ENCODE measurements around the gene COL18A1.
"Not testable (repeated sequence)": the region's sequence is repeated elsewhere in the genome, so short reads cannot be mapped to it uniquely, and the experiment has no call there.

COL18A1 gene

DNA sequence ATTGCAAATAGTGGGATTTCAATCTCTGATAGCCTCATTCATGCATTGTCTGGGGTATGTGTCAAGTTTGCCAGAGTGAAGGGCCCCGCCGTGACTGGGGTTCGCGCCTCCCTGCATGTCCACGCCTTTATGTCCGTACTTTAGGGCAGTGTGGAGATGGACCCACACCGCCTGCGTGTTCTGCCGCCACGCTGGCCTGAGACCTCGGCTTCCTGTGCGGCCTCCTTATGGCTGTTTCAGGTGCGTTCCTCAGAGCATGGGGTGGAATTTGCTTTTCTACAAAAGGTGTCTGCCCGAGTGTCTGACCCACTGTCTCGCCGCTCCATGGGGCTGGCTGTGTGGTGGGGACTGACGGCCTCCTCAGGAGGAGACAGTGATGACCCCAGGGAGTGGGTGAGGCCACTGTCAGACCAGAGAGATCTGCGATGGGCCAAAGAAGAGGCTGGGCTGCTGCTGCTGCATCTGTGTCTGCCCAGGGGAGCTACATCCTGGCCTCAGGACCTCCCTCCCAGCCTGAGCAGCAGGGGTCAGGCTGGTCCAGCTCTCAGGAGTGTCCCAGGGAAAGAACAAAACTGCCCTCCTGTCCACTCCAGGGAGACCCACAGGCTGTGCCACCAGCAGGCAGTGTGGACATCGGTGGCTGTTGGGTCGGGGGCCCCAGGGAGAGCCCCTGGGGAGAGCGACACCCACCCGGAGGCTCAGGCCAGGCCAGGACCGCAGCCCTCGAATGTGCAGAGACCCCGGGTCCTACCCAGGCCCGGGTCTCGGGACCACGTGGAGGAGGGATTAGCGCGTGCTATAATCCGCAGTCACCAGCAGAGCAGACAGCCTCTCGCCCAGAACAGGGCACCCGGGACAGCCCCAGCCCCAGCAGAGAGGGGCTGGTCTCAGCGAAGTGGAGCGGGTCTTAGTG lies 147.1 kb downstream of the COL18A1 start:
- no peak for DNase-seq

DNA sequence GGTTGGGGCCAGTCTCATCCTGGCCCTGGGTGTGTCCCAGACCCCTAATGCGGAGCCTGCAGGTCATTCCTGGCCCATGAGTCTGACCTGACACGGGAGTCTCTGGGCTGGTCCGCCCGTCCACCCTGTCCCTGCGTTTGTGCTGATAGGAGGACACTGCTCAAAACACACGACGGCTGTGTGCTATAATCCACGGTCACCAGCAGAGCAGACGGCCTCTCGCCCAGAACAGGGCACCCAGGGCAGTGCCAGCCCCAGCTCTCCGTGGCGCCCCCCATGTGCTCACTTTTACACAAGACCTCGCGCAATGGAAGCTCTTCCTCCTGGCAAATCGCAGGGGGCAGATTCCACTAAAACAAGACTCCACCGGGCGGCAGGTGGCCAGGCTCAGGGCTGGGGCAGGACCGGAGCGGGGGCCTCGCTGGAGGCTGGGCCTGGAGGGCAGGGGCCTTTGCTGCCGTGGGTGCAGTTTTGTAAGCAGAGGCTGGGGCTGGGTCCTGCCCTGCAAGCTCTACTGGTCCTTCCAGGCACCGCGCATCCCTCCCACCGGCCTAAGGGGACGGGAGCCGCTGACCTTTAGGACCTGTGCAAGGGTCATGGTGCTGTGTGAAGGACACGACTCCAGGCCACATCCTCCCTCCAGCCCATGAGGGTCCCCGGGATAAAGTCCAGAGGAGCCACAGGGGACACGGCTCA lies 147.9 kb downstream of the COL18A1 start:
- no peak for DNase-seq

DNA sequence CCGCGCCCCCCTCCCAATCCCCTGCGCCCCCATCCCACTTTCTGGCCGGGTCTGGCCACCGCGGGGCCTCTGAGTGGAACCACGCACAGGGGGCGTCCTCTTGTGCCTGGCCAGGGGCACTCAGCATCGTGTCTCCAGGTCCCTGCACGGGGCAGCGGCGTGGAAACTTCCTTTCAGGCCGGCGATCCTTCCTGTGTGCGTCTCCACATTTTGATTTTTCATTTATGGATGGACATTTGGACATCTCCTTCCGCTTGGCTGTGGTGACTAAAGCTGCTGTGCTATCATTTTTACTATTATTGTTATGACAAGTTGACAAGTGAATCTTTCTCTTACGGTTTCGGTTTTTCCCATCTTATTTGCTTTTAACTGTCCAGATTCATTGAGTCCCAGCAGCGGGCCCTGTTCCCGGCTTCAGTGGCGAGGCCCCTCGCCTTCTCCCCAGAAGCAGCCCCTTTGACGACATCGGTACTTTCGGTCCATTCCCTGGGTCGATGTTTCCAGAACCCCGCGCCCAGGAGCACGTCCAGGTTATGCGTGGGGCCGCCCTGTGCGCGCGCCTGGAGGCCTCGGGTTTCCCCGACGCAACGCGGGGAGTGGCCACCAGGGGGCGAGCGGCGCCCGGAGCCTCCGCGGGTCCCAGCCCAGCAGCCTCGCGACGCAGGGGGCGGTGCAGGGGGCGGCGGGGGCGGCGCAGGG lies 149.7 kb downstream of the COL18A1 start:
- DNase-seq, result peak; percentile 19

DNA sequence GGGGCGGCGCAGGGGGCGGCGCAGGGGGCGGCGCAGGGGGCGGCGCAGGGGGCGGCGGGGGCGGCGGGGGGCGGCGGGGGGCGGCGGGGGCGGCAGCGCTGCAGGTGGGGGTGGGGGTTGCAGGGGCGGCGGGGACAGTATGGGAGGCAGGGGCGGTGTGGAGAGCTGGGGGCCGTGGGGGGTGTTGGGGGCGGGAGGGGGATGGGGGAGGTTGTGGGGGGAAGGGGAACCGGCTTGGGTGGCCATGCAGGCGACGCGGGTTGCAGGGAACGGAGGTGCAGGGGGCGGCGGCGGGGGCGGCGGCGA lies 150.2 kb downstream of the COL18A1 start:
- no peak for DNase-seq

DNA sequence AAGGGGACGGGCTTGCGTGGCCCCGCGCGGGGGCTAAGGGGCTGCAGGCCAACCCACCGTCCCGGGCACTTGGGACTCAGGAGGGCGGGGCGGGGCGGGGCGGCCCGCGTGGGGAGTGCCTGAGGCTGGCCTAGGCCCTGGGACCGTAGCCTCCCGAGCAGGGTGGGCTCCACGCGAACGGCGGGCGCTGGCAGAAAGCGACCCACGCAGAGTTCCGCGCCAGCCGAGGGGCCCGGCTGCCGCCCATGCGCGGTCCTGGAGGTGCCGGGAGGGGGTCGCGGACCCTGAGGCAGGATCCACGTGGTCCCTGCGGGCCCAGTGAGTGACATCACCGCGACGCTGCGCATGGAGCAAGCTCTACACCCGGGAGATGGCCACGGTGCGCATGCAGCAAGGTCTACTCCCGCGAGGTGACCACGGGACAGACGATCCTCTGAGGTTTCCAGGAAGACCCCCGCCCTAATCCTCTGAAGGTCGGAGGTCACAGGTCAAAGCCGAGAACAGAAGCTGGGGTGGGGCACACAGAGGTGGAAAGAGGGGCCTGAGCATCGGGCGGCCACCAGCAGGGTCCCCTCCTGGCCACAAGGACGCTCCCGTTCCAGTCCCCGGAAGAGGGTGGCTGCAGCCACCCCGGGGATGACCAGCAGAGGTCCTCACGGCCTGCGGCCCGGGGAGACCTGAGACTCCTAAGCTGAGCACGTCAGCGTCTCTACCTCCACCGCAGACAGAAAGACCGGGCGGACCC lies 150.8 kb downstream of the COL18A1 start:
- no peak for DNase-seq

DNA sequence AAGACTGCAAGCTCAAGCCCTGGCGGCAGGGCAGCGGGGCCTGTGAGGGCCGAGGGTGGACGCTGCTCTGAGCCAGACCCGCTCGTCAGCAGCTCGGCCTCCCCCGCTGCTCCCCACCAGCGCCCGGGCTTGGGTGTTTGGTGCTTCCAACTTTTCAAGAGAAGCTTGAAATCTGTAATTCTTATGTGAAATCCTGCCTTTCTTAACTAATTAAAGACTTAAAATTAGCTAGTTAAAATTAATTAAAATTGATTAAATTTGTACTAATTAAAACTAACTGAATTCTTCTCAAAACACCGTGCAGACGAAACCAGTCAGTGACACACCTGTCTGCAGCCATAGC lies 151.3 kb downstream of the COL18A1 start:
- DNase-seq, result no peak

DNA sequence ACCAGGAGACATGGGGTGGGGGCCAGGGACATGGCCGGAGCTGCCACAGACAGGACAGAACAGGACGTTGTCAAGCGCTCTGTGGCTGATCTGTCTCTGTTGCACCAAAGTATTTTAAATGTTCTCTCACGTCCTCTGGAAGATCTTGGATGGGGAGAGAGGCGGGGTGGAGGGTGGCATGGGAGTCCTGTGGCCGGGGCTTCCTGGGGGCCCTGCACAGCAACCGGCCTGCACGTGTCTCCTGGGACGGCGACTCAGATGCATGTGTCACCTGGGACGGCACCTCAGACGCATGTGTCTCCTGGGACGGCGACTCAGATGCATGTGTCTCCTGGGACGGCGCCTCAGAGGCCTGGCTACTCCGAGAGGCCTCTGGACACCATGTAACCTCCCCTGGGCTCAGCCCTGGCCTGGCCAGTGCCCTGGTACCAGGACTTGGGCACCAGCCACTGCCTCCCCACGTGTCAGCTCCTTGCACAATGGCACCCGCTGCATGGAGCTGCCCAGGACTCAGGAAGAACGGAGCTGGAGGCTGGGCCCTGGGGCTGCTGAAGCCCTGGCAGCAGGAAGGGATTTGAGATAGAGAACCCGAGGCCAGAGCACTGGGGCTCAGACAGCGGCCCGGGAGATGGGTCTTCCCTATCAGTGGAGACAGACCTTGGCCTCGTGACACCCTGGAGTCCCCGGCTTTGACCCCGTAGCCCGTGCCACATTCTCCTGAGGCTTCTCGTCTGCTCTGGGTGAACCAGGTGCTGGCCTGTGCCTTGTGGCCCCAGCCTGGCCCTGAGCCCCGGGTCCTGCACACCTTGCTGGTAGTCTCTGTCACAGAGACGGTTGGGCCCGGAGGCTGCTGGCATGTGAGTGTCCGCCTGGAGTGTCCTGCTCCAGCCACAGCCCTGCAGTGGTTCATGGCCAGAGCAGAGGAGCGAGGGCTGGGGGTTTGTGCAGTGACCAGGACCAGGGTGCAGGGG lies 152.0 kb downstream of the COL18A1 start:
- DNase-seq, result no peak

DNA sequence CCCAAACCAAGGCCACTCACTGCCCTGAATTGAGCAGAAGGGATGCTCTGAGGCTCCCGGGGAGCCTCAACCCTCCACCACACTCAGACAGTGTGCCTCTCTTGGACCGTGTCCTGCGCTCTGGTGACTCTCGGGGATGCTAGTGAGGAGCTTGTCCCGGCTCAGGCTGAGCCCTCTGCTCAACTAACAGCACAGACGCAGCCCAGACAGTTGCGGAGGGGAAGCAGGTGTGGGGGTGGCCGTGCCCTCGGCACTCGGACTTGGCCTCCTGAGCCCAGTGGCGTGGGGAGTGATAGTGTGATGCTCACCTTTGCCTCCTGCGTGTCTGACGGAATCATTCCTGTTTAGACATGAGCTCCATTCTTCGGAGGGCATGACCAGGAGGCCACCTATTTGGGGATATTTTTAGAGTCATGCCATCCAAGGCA lies 152.7 kb downstream of the COL18A1 start:
- no peak for DNase-seq

DNA sequence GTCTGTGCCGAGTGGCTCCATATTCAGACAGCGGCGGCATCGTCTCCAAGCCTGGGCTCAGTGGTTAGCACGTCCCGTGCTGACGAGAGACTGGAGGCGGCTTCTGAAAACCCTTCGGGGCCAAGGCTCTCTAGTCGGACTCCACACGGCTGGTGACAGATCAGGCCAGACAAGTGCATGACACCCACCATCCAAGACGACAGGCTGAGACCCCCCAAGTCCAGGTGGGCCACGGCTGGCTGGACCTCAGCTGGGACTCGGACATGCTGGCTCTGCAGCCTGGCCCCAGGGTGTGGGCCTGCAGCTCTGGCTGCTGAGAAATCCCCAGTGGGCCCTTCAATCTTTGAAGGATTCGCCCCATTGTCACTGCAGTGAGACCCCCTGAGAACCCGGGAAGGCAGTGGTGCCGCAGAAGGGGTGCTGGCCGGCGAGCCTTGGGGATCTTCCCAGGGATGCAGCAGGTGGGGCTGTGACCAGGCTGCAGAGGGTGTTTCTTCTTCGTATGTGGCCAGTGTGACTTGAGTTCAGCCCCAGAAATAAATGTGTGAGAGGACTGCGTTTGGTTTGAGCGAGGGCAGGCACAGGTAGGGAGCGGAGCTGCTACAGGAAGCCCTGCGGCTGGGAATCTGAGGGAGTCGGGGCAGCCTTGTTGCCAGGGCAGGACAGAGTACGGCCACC lies 153.2 kb downstream of the COL18A1 start:
- DNase-seq, result no peak

DNA sequence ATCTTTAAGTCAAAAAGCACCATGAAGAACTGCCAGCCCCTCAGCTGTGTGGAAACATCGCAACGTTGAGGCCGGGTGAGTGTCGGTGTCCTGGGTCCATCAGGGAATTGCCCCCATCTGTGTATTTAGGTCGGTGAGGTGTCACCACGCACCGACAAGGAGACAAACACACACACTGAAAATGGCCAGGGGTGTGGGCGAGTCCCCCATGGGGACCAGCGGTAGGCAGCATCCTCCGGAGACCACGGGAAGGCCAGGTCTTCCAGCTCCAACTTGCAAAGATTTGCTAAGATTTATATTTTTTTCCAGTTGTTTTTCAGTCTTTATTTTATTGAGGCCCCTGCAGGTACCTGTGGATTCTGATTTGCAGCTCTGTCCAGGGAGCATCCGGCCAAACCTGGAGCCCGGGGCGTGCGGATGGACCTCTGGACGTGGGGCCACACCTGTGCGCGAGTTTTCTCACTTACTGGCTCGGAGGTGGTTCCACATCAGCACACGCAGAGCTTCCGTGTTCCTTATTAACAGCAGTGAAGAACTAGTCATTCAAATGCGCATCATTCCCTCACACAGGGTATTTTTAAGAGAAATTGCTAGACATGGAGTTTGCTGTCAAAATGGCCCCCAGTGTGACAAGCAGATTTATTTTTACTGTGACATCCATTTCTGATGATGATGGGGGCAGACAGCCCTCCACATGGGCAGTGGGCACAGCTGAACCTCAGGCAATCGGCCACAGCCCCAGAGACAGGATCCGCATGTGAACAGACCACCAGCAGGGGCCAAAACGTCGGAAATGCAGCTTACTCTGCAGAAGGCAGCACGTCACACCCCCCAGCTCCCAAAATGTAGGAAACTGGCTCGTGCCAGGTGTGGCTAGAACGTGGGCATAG lies 154.5 kb downstream of the COL18A1 start:
- DNase-seq, result no peak

DNA sequence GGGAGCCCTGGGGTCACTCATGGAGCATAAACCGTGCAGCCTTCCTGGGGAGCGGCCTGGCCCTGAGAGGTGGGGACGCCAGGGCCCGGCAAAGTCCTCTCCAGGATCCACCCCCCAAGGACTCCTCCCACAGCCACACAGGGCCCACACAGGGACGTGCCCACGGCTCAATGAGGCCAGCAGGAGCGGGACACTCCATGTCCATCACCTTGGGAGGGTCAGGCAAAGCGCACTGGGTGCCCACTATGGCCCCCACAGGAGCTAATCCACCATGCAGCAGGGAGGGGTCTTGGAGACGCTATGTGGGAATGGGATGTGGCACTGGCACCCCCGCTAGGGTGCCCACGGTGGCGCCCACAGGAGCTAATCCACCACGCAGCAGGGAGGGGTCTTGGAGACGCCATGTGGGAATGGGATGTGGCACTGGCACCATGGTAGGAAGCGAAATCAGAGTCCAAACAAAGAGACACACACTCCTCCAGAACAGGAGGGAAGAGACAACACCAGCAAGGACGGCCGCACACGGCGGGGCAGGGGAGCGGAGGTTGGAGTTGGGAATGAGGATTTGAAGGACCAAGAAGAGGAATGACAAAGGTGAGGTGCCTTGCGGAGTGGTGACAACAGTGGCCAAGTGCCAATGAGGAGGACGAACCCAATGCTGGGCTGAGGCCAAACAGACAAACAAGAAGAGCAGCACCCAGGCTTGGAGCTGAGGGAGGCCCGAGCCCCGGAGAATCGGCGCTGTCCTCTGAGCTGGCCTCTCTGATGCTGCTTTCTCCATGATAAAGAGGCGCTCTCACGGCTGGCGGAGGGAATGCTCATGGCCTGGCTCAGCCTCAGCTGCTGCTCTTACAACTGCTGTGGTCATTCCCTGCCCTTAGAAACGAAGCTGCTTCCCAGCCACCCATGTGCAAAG lies 155.4 kb downstream of the COL18A1 start:
- DNase-seq, result no peak

DNA sequence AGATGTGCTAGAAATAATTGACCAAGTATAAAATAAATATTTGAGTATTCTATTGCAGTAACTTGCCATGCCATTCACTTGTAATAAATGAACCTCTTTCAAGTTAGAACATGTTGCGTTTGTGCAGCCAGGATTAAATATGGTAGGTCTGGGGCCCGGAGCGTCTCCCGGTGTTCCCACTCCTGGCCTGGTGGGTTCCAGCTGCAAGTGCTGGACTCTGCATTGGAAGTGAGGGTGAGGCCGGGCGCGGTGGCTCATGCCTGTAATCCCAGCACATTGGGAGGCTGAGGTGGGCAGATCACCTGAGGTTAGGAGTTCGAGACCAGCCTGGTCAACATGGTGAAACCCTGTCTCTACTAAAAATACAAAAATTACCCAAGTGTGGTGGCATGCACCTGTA lies 156.3 kb downstream of the COL18A1 start:
- not testable (repeated sequence) for DNase-seq

DNA sequence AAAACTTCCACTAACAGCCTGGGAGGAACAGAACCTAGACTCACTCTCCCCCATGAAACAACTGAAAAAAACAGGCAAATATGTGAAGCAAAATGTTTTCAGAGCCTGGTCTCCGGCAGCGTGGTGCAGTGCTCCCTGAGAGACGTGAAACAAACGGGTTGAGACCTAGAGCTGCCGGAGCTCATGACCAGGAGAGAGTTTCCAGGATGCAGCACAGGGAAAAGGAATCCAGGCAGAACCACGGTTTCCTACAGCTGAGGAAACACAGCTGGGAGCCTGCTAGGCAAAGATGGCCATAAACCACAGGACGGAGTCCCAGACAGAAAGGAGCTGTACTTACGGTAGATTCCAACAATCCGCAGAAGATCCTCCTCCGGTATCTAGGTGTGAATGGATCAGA lies 157.4 kb downstream of the COL18A1 start:
- no peak for DNase-seq

DNA sequence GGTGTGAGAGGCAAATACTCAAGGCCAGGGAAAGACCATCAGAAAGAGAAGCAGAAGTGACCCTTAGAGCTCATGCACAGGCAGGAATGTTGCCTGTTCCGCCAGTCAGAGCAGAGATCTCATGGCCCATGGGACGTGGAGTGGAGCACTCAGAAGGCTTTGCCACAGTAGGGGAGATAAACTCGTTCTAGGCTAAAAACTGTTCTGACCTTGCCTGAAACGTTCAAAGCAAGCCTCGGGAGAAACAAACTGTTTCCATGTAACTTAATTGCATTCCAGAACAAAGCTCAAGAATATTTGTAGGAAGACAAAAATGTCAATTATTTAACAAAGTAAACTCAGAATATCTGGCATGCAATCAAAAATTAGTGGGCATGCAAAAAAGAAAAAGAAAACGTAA lies 158.0 kb downstream of the COL18A1 start:
- no peak for DNase-seq
